IPS-20b (cell line): Measurements from ENCODE around the gene MEF2C.
"Not testable (repeated sequence)": the region's sequence is repeated elsewhere in the genome, so short reads cannot be mapped to it uniquely, and the experiment has no call there.

Source experiments
- H3K27ac ChIP-seq: one replicate; pipeline ENCODE4 v1.5.1; 2013; ENCODE audit warnings: low read length
- H3K27me3 ChIP-seq: 2 replicates; pipeline ENCODE4 v1.6.1; 2013; ENCODE audit warnings: mild to moderate bottlenecking, low read length, inconsistent platforms; ENCODE audit not compliant: insufficient read depth
- H3K36me3 ChIP-seq: 2 replicates; pipeline ENCODE4 v1.6.1; 2013; ENCODE audit warnings: low read depth, mild to moderate bottlenecking, inconsistent platforms, low read length, moderate library complexity; ENCODE audit not compliant: insufficient read depth
- H3K4me1 ChIP-seq: 2 replicates; pipeline ENCODE4 v1.6.1; 2013; ENCODE audit warnings: mild to moderate bottlenecking, control low read depth, inconsistent platforms, low read length, moderate library complexity; ENCODE audit not compliant: insufficient read depth
- H3K4me3 ChIP-seq: 2 replicates; pipeline ENCODE4 v1.5.1; 2013; ENCODE audit warnings: mild to moderate bottlenecking, low read length, inconsistent platforms
- H3K9ac ChIP-seq: 2 replicates; pipeline ENCODE4 v1.6.1; 2013; ENCODE audit warnings: low read depth, mild to moderate bottlenecking, inconsistent platforms, low read length, moderate library complexity
- H3K9me3 ChIP-seq: 2 replicates; pipeline ENCODE4 v1.6.1; 2013; ENCODE audit warnings: mild to moderate bottlenecking, low read depth, low read length, inconsistent platforms; ENCODE audit not compliant: insufficient read depth

MEF2C gene

DNA sequence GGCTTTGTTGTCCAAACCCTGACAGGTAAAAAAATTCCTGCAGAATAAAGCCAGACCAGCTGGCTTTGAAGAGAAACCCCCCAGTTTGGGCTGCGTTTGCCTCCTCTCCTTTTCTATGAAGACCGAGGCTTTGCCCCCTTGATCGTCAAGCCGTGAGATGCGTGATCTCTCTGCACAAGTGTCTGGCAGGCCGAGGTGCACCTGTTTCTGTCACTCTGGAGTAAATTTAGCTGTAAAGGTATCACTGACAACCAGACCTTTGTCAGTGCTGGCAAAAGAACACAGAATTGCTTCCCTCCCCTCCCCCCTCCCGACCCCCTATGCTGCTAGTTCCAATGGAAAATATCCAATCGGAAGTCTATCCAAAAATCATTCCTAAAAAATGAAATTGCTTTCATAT lies 21.0 kb upstream of the MEF2C start:
- H3K27me3 ChIP-seq, H3K27ac ChIP-seq, H3K36me3 ChIP-seq, H3K9me3 ChIP-seq, H3K4me1 ChIP-seq, H3K4me3 ChIP-seq, H3K9ac ChIP-seq: not testable (repeated sequence)

DNA sequence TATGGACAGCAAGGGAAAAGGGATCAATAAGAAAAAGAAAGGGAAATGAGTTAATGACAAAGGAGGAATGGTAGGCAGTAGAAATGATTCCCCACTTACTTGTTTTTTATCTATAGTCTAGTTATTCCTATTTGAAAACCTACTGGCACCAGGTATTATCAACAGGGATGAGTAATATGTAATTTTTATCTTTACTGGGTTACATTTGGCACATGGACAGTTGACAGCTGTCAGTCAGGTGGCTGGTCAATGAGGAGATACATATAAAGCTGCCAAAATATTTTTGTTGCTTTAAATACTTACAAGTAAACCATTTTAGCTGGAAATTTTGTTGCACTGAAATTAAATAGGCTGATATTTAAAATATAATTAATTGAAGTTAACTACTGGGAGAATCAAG lies 18.1 kb upstream of the MEF2C start:
- H3K9me3 ChIP-seq, H3K4me1 ChIP-seq, H3K36me3 ChIP-seq, H3K4me3 ChIP-seq, H3K27ac ChIP-seq, H3K27me3 ChIP-seq, H3K9ac ChIP-seq: not testable (repeated sequence)

DNA sequence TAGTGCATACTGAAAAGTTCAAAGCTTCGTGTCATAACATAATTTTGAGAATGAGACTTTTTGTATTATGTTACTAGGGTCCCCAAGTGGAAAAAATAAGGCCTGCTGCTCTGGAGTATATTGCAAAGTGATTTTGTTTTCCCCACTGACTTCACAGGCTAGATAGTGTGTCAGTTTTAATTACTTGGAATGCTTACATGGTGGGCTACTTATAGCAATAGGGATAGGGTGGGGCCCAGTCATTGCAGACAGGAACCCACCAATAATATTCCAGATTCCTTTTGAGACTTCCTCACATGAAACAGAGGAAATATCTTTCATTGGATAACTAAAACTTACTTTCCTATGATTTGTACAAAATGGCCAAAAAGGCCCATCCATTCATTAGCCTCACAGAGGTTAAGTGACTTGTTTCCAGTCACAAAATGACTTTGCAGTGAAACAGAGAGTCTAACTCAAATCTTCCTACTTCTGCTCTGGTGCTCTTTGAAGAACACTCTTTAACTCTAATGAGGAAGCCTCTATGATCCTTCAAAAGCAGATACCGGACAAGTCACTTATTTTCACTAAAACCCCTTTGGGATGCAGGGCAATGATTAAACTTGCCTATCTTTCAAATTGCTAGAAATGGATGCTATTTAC lies 16.2 kb upstream of the MEF2C start:
- Histone ChIP-seq H3K9ac (no peak overlapping the region), H3K27ac (no peak overlapping the region), H3K36me3 (no peaks in the 10 kb centered on the region), H3K27me3 (no peaks in the 10 kb centered on the region), H3K4me3 (no peak overlapping the region), H3K4me1 (peaks cover 7% of the 10 kb centered on the region; the same call in 1 of the 2 replicates), H3K9me3 (no peaks in the 10 kb centered on the region)

DNA sequence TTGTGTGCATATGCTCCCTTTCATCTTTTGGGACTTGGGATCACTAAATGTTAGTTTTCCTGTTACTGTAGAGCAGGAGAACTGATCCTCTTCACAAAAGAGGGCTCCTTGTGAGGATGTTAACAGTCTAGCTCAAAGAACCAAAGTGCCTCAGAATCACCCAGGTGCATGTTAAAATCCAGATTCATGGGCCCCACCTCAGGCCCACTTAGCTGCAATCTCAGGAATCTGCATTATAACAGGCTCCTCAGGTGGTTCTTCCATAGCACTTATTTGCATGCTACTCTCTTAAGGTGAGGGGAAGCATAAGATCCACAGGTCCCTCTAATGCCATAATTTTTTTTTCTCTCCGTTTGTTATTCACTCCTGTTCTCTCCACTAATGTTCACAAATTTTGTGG lies 14.8 kb upstream of the MEF2C start:
- Histone ChIP-seq H3K4me3 (no peak overlapping the region), H3K36me3 (no peaks in the 10 kb centered on the region), H3K27me3 (no peaks in the 10 kb centered on the region), H3K9ac (no peak overlapping the region), H3K4me1 (peaks cover 7% of the 10 kb centered on the region; the same call in 1 of the 2 replicates), H3K27ac (no peak overlapping the region), H3K9me3 (no peaks in the 10 kb centered on the region)

DNA sequence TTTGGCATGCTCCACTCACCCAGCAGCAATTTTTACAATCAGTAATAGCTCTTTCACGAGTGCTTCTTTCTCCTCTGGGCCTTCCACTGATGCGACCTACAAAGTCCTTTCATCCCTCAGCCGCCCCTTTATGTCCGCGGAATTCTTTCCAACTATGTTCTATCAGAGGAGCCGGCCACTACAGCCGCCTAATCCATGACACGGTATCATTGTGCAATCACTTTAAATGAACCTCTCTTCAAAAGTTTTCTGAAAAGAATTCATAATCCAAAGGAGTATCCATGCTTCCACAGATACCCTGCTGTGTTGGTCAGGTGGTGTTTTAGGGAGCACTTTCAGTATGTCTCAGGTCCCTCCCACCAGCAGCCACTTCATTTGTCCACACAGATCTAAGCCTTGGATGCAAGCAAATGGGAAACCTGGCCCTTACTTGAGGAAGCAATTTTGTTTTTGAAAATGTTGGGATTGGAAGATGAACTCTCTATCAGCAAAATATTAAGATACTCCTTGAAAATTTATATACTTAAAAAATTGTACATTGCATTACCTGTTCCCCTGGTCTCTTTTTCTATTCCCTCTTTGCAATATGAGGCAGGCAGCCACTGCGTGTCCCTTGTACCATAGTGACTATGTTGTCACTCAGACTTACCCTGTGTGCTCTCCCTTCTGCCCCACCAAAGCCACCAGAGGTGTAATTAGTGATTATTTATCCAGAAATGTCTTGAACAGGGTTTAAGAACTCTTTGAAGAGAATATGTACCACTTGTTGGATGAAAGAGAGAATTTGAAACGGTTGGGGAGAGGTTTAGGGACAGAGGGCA lies 12.9 kb upstream of the MEF2C start:
- Histone ChIP-seq H3K36me3 (no peaks in the 10 kb centered on the region), H3K27ac (no peak overlapping the region), H3K9ac (no peak overlapping the region), H3K4me1 (peaks cover 7% of the 10 kb centered on the region; the same call in 1 of the 2 replicates), H3K9me3 (no peaks in the 10 kb centered on the region), H3K27me3 (peaks cover 1% of the 10 kb centered on the region), H3K4me3 (no peak overlapping the region)

DNA sequence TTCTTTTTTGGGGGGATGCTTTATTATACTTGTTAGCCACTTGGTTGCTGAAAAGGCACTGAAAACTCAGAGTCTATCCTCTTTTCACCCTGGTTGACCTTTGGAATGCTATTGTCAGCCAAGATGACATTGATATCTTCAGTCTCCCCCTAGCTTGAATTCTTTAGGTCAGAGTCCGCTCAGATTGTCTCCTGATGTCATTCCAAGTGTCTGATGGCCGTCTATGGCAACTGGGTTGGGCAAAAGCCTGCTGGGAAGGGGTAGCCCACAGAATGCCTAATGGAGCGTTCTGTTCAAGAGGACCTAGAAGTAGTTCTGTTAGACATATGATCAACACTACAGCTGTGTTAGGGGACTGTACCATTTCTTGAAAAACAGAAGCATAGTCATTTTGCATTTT lies 9.7 kb upstream of the MEF2C start:
- H3K9me3 ChIP-seq = no peaks in the 10 kb centered on the region

DNA sequence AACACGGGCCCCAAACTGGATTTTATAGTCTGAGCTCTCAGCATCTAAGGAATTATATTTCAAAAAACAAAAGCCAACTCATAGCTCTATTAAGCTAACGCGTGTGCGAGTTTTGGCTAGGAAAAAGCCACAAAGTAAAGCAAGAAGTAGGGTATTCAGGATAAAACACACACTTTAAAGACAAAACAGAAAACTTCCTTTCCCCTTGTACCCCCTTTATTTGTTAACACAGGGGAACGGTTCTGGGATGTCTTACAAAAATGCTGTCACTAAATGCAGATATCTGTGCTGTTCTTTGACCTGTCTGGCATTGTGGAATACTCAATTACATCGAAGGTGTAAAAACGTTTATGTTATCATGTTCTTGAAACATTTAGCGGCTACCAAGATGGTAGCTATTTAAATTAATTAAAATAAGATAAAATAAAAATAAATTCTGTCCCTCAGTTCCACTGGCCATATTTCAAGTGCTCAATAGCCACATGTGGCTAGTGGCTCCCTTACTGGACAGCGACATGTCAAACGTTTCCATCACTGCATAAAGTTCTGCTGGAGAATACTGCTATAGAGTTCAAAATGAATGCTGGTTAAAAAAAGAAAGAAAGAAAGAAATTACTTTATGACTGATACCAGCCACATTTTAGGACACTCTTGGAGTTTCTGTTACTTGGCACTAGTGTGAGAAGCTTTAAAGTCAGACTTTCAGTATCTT lies 7.2 kb upstream of the MEF2C start:
- H3K27me3 ChIP-seq = peaks cover 57% of the 10 kb centered on the region
- peak overlapping the region; percentile 88 for H3K4me3 ChIP-seq
- no peak overlapping the region for H3K27ac ChIP-seq
- no peaks in the 10 kb centered on the region for H3K9me3 ChIP-seq
- no peaks in the 10 kb centered on the region for H3K4me1 ChIP-seq
- no peaks in the 10 kb centered on the region for H3K36me3 ChIP-seq
- peak overlapping the region; percentile 70; the same call in 1 of the 2 replicates for H3K9ac ChIP-seq

More for the DNA sequence above, 9.7 kb upstream of the MEF2C start:
- H3K36me3 ChIP-seq = no peaks in the 10 kb centered on the region
- H3K4me3 ChIP-seq = no peak overlapping the region
- H3K9ac ChIP-seq = no peak overlapping the region
- H3K27ac ChIP-seq = no peak overlapping the region
- H3K27me3 ChIP-seq = peaks cover 33% of the 10 kb centered on the region
- H3K4me1 ChIP-seq = peaks cover 7% of the 10 kb centered on the region; the same call in 1 of the 2 replicates

DNA sequence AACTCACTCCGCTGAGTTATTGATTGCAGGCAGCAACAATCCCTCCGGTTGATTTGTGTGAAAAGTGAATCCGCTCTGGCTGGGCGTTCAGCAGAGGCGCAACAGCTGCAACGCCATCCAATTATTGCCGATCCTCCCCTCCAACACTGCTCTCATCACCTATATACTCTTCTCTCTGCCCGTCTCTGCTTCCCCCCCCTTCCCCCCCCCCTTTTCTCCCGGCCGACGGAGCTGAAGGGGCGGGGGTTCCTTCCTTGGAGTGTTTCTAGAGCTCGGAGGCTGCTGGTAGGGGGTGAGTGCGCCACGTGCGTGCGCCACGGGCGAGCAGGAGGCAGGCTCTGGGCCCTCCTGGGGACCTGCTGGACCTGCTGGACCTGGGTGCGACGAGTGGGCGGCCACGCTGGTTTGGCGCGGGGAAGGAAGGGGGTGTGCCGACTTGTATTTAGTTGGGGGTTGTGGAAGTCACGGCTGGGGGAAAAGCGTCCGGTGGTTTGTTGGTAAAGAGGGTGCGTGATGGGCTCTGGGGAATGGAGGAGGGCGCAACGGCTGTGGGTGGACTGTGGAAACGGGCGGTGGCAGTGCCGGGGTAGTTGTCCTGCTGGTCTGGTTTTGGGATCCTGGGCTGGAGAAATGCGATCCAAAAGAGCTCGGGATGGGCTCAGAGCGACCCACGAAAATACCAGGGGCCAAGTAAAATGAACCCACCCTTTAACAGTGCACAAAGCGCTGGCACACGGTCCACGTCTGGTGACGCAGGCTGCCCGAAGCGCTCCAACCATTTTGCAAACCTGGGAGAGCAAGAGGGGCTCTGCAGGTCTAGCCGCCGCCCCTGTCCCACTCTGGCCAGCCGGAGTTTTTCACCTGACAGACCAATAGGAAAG lies 6.4 kb upstream of the MEF2C start:
- Histone ChIP-seq H3K9me3 (no peaks in the 10 kb centered on the region), H3K4me1 (no peaks in the 10 kb centered on the region), H3K9ac (peak overlapping the region; percentile 70; the same call in 1 of the 2 replicates), H3K36me3 (no peaks in the 10 kb centered on the region), H3K4me3 (peak overlapping the region; percentile 88), H3K27me3 (peaks cover 65% of the 10 kb centered on the region), H3K27ac (no peak overlapping the region)

DNA sequence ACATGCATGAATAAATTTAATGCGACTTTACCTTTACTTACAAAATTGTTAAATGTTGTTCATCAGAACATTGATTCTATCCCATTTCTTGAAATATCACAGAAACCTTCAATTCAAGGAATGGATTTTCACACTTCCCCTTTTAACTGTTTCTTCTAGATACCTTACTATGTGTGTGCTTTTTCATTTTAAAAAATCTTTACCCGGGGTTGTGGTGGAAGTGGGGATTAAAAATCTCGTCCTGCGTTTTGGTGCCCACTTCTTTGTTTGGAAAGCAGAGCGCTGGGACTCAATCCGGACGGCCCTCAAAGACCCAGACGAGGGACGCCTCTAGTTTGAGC lies 5.8 kb upstream of the MEF2C start:
- no peaks in the 10 kb centered on the region for H3K4me1 ChIP-seq
- no peaks in the 10 kb centered on the region for H3K9me3 ChIP-seq
- peak overlapping the region; percentile 88 for H3K4me3 ChIP-seq
- peak overlapping the region; percentile 70; the same call in 1 of the 2 replicates for H3K9ac ChIP-seq
- H3K27me3 ChIP-seq = peaks cover 71% of the 10 kb centered on the region
- H3K36me3 ChIP-seq = no peaks in the 10 kb centered on the region
- H3K27ac ChIP-seq = no peak overlapping the region

DNA sequence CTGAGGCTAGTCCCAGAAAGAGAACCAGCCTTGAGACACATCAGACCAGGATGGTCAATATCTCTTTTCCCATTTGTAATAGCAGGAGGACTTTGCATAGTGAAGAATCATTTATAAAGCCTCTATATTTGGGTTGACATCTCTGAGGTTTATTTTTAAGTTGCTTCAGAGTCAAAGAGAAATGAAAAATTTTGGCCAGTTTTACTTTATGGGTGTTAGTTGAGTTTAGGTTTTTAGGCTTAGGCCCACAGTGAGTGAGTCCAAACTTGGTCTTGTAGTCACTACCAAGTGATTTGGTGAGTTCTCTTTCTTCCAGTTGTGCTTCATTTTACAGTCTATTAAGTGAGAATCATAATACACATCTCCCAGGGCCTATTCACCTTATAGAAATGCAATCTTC lies 5.3 kb upstream of the MEF2C start:
- Histone ChIP-seq H3K4me1 (no peaks in the 10 kb centered on the region), H3K36me3 (no peaks in the 10 kb centered on the region), H3K9me3 (no peaks in the 10 kb centered on the region), H3K4me3 (no peak overlapping the region), H3K9ac (no peak overlapping the region), H3K27me3 (peaks cover 76% of the 10 kb centered on the region), H3K27ac (no peak overlapping the region)

DNA sequence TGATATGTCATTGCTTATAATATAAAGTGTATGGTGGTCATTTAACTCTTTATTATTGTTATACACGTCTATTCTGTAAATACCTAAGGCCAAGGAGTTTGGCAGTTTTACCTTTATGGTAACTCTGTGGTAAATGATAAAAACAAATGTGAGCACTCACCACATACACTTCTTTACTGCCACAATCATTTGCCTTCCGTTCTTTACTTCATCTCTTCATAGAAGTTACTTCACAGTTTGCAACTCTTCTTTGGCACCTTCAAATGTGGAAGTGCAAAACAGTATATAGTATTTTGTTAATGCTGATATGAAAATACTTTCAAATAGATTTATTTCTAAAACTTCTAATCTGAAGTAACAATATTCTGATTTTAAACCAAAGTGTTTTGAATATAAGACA lies 4.4 kb upstream of the MEF2C start:
- no peak overlapping the region for H3K4me3 ChIP-seq
- H3K27me3 ChIP-seq = peaks cover 83% of the 10 kb centered on the region
- H3K27ac ChIP-seq = no peak overlapping the region
- no peaks in the 10 kb centered on the region for H3K36me3 ChIP-seq
- no peaks in the 10 kb centered on the region for H3K9me3 ChIP-seq
- no peak overlapping the region for H3K9ac ChIP-seq
- H3K4me1 ChIP-seq = no peaks in the 10 kb centered on the region
